H1 (cell line): Measurements from ENCODE around the gene LRRC45.

Experiments used
- ASH2L ChIP-seq: fragments of 200-600, 300-600 bp; sonication (generic); IDR thresholded peaks from one replicate; pipeline ENCODE4 v1.7.1; 2017; ENCODE audit warnings: low read length
- CHD1 ChIP-seq: IDR thresholded peaks from 2 replicates; pipeline ENCODE4 v1.6.1; 2012; ENCODE audit warnings: low read depth, low read length, improper control_type of control experiment
- CHD2 ChIP-seq: IDR thresholded peaks from 2 replicates; pipeline ENCODE4 v1.6.1; 2012; ENCODE audit warnings: low read length, improper control_type of control experiment
- EZH2 ChIP-seq: fragments of 200-600 bp; sonication (generic); IDR thresholded peaks from 2 replicates; pipeline ENCODE4 v1.7.1; 2012; ENCODE audit warnings: low read depth, mild to moderate bottlenecking, moderate library complexity, low read length, inconsistent platforms; ENCODE audit not compliant: severe bottlenecking
- HDAC2 ChIP-seq, 2 experiments: fragments of 300-600 bp in 1 of 2; sonication (generic) in 1 of 2; IDR thresholded peaks; 2 replicates each; pipeline ENCODE4 v1.6.1; 2011 to 2012; ENCODE audit warnings: low read depth in 2 of 2, low read length in 2 of 2, mild to moderate bottlenecking in 2 of 2, moderate library complexity in 2 of 2, borderline replicate concordance in 1 of 2, inconsistent platforms in 1 of 2
- KDM5A ChIP-seq: fragments of 200-600 bp; IDR thresholded peaks from 2 replicates; pipeline ENCODE4 v1.7.1; 2012; ENCODE audit warnings: mild to moderate bottlenecking, low read length, inconsistent platforms, mixed read lengths
- SIN3A ChIP-seq, 2 experiments: IDR thresholded peaks in 1 of 2; conservative IDR thresholded peaks in 1 of 2; 2 replicates each; pipeline ENCODE4 v1.6.1; 2011 to 2012; ENCODE audit warnings: low read length in 2 of 2, improper control_type of control experiment in 1 of 2, low read depth in 1 of 2, mild to moderate bottlenecking in 1 of 2
- TAF1 ChIP-seq: IDR thresholded peaks from 2 replicates; pipeline ENCODE4 v1.6.1; 2011; ENCODE audit warnings: mild to moderate bottlenecking, low read depth, low read length
- TEAD4 ChIP-seq: IDR thresholded peaks from 2 replicates; pipeline ENCODE4 v1.6.1; 2012; ENCODE audit warnings: low read depth, low read length, inconsistent platforms, mixed read lengths
- TF ChIP-seq, protein P1 (sequence below), 3 experiments: IDR thresholded peaks; 1 replicate in 2 of 3; 2 replicates in 1 of 3; pipeline versions ENCODE4 v1.5.1 to v1.6.1; 2011; ENCODE audit warnings: low read length in 3 of 3, mild to moderate bottlenecking in 3 of 3, inconsistent platforms in 2 of 3, low read depth in 1 of 3, moderate library complexity in 1 of 3; ENCODE audit not compliant: insufficient read depth in 1 of 3; ENCODE audit errors: control extremely low read depth in 1 of 3

DNA sequence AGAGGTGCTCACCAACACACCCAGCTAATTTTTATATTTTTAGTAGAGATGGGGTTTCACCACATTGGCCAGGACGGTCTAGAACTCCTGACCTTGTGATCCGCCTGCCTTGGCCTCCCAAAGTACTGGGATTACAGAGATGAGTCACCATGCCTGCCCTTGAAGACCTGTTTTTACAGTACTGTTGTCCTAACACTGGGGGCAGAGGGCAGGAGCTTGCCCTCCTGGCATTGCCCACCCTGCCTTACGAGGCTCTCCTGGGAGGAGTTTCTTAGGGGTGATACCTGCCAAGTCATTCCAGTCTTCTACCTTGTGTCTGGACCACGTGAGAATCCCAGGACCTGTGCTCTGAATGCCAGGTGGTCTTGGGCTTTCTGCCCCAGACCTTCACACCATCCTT is 43.0 kb upstream of the LRRC45 start:
- no peak for TF ChIP-seq EZH2
- TF ChIP-seq TAF1, result no peak
- TF ChIP-seq HDAC2 (IDR thresholded peaks at IDR 0.05; ENCODE audit: borderline replicate concordance in 1 of 2, low read depth in 2 of 2, low read length in 2 of 2), result no peak
- TF ChIP-seq, protein P1, sequence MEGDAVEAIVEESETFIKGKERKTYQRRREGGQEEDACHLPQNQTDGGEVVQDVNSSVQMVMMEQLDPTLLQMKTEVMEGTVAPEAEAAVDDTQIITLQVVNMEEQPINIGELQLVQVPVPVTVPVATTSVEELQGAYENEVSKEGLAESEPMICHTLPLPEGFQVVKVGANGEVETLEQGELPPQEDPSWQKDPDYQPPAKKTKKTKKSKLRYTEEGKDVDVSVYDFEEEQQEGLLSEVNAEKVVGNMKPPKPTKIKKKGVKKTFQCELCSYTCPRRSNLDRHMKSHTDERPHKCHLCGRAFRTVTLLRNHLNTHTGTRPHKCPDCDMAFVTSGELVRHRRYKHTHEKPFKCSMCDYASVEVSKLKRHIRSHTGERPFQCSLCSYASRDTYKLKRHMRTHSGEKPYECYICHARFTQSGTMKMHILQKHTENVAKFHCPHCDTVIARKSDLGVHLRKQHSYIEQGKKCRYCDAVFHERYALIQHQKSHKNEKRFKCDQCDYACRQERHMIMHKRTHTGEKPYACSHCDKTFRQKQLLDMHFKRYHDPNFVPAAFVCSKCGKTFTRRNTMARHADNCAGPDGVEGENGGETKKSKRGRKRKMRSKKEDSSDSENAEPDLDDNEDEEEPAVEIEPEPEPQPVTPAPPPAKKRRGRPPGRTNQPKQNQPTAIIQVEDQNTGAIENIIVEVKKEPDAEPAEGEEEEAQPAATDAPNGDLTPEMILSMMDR (IDR thresholded peaks at IDR 0.05; ENCODE audit: control extremely low read depth in 1 of 3, insufficient read depth in 1 of 3, low read depth in 1 of 3, low read length in 3 of 3), result no peak
- TF ChIP-seq ASH2L, result no peak
- TF ChIP-seq TEAD4, result no peak
- TF ChIP-seq CHD1, result no peak
- no peak for TF ChIP-seq SIN3A (conservative IDR thresholded peaks at IDR 0.05 in 1 of 2, IDR thresholded peaks at IDR 0.05 in 1 of 2; ENCODE audit: low read depth in 1 of 2, low read length in 2 of 2)
- TF ChIP-seq KDM5A, result no peak
- no peak for TF ChIP-seq CHD2
